Activated CD8-positive, alpha-beta T cell treated with anti-CD3 and anti-CD28 coated beads for 36 hours (primary cell): Measurements from ENCODE around the gene ZNF672. TPM values are rescaled to one million over a fixed set of nuclear protein-coding genes. Genes with fewer than 3 reads are reported as not detected.
A peak's percentile ranks its signal among the peaks of the same experiment; 100 is the strongest.
"Not testable (repeated sequence)": the region's sequence is repeated elsewhere in the genome, so short reads cannot be mapped to it uniquely, and the experiment has no call there.

Experiments used
- ATAC-seq: fragments of 200-7000 bp; cut with Tn5 transposase; one replicate; pipeline ENCODE4 v1.10.0; 2021; ENCODE audit warnings: mild to moderate bottlenecking, moderate library complexity
- CTCF ChIA-PET: fragments of 350-600 bp; sonication (Branson Sonifier 250); formaldehyde crosslinking; loops from one replicate; lab custom pipeline; 2021; ENCODE audit warnings: antibody characterized with exemption; lab: Charles Lee
- POLR2A ChIA-PET: fragments of 350-600 bp; sonication (Branson Sonifier 250); formaldehyde crosslinking; loops from one replicate; lab custom pipeline; 2021; ENCODE audit warnings: antibody characterized with exemption; lab: Charles Lee
- DNase-seq: peaks from one replicate; pipeline ENCODE4 v3.0.0-alpha.2; 2020
- H3K27ac Mint-ChIP-seq: one replicate; pipeline ENCODE4 v1.8.0; 2021; ENCODE audit warnings: mild to moderate bottlenecking, mixed read lengths
- H3K27me3 Mint-ChIP-seq: one replicate; pipeline ENCODE4 v1.8.0; 2021; ENCODE audit warnings: mixed read lengths
- H3K36me3 Mint-ChIP-seq: one replicate; pipeline ENCODE4 v1.8.0; 2021; ENCODE audit warnings: low read depth, mixed read lengths
- H3K4me1 Mint-ChIP-seq: one replicate; pipeline ENCODE4 v1.8.0; 2021; ENCODE audit warnings: low read depth, mixed read lengths
- H3K4me3 Mint-ChIP-seq: one replicate; pipeline ENCODE4 v1.8.0; 2021; ENCODE audit warnings: mild to moderate bottlenecking, moderate library complexity, mixed read lengths
- H3K9me3 Mint-ChIP-seq: one replicate; pipeline ENCODE4 v1.8.0; 2021; ENCODE audit warnings: mixed read lengths
- CTCF ChIP-seq: fragments of 200-600 bp; IDR thresholded peaks from one replicate; pipeline ENCODE4 v1.8.0; 2022; ENCODE audit warnings: antibody characterized with exemption, mild to moderate bottlenecking
- intact Hi-C: fragments of 100-400 bp; cut with micrococcal nuclease; formaldehyde crosslinking; loops from one replicate; pipeline ENCODE4 v1.10.0; 2022
- total RNA-seq, 2 experiments: library from RNA; stranded (reverse); gene quantifications; one replicate each; pipeline ENCODE4 v1.2.3, GENCODE V29; 2021

ZNF672 gene
- total RNA-seq: 10 to 100 TPM; 43.8 to 45.1 TPM

- H3K4me1 Mint-ChIP-seq: peaks cover 20% of the 10 kb centered on the region
- peak; percentile 88 for ATAC-seq
- intact Hi-C loops: no loop called here
- TF ChIP-seq CTCF: no peak
- ChIA-PET CTCF (interaction anchor here (0.8 to 5.5 kb wide), 5 partner anchors 10 to 224 kb away, joined by 3 to 56 read pairs (median 4); partner anchors contain the start of genes SH3BP5L and ZNF692), POLR2A (interaction anchor here (0.7 to 5.0 kb wide), 8 partner anchors 9 to 88 kb away, joined by 3 to 45 read pairs (median 4); partner anchors contain the start of genes SH3BP5L and ZNF692)
- H3K4me3 Mint-ChIP-seq: no peak within 1 kb of the TSS
- peaks cover 11% of the 10 kb centered on the region for H3K36me3 Mint-ChIP-seq
- H3K9me3 Mint-ChIP-seq: no peaks in the 10 kb centered on the region
- no peak within 1 kb of the TSS for H3K27ac Mint-ChIP-seq
- H3K27me3 Mint-ChIP-seq: peaks cover 2% of the 10 kb centered on the region
- peak; percentile 96 for DNase-seq
These were observed at the start of gene ZNF672 for GRCh38 chr1:248837781-248838356. Gene ZNF672 (plus strand): TSS chr1:248838224. CDS start chr1:248847275, 9,051 bp downstream.

- POLR2A ChIA-PET: no interaction called here
- intact Hi-C loops: no loop called here
- TF ChIP-seq CTCF: no peak
- Mint-ChIP-seq H3K9me3 (no peaks in the 10 kb centered on the region), H3K4me1 (no peaks in the 10 kb centered on the region), H3K36me3 (no peaks in the 10 kb centered on the region), H3K27me3 (peaks cover 2% of the 10 kb centered on the region), H3K27ac (no peak overlapping the region), H3K4me3 (no peak overlapping the region)
- ATAC-seq: no peak
- CTCF ChIA-PET: interaction anchor here (1.1 kb wide), 1 partner anchor 19 kb away, joined by 5 read pairs; no protein-coding TSS in a partner anchor
- no peak for DNase-seq
These were observed 49.7 kb upstream of the ZNF672 start for GRCh38 chr1:248788327-248788726.

- H3K4me3 Mint-ChIP-seq, H3K4me1 Mint-ChIP-seq, H3K9me3 Mint-ChIP-seq, ATAC-seq, H3K36me3 Mint-ChIP-seq, DNase-seq, H3K27me3 Mint-ChIP-seq, intact Hi-C loops, H3K27ac Mint-ChIP-seq, POLR2A ChIA-PET: not testable (repeated sequence)
- CTCF ChIA-PET: interaction anchor here (1.1 kb wide), 1 partner anchor 18 kb away, joined by 5 read pairs; no protein-coding TSS in a partner anchor
These were observed 48.7 kb upstream of the ZNF672 start for GRCh38 chr1:248789337-248789736.

GRCh38 chr1:248790456-248790855 lies 47.6 kb upstream of the ZNF672 start:
- Mint-ChIP-seq H3K4me1 (no peaks in the 10 kb centered on the region), H3K4me3 (no peak overlapping the region), H3K9me3 (peaks cover 5% of the 10 kb centered on the region), H3K36me3 (no peaks in the 10 kb centered on the region), H3K27ac (no peak overlapping the region), H3K27me3 (no peaks in the 10 kb centered on the region)
- CTCF ChIA-PET: interaction anchor here (1.5 kb wide), 1 partner anchor 168 kb away, joined by 3 read pairs; no protein-coding TSS in a partner anchor
- intact Hi-C loops: no loop called here
- POLR2A ChIA-PET: interaction anchor here (0.6 kb wide), 2 partner anchors 109 to 1356 kb away, joined by 3 read pairs; no protein-coding TSS in a partner anchor
- no peak for DNase-seq
- no peak for TF ChIP-seq CTCF
- ATAC-seq: no peak

- H3K27ac Mint-ChIP-seq: no peak overlapping the region
- no peak for DNase-seq
- no peaks in the 10 kb centered on the region for H3K27me3 Mint-ChIP-seq
- ATAC-seq: no peak
- no peaks in the 10 kb centered on the region for H3K4me1 Mint-ChIP-seq
- ChIA-PET POLR2A (no interaction called here), CTCF (interaction anchor here (1.5 kb wide), 1 partner anchor 169 kb away, joined by 3 read pairs; no protein-coding TSS in a partner anchor)
- no peak for TF ChIP-seq CTCF
- H3K9me3 Mint-ChIP-seq: peaks cover 6% of the 10 kb centered on the region
- intact Hi-C loops: no loop called here
- no peaks in the 10 kb centered on the region for H3K36me3 Mint-ChIP-seq
- no peak overlapping the region for H3K4me3 Mint-ChIP-seq
These were observed 47.0 kb upstream of the ZNF672 start for GRCh38 chr1:248791010-248791409.
